Measurements from ENCODE around the gene SEC24C. TPM values are rescaled to one million over a fixed set of nuclear protein-coding genes. Genes with fewer than 3 reads are reported as not detected.

The SEC24C gene
- polyA plus RNA-seq, 1 experiment = 86.9 TPM

GRCh38 chr10:73814896-73815718 lies 70.9 kb downstream of the SEC24C start:
- no peaks in the 10 kb centered on the region for H3K27me3 ChIP-seq (ENCODE audit: control insufficient read depth, insufficient read depth, low read length)
- POLR2A ChIA-PET = no interaction called here
- no peak overlapping the region for H3K4me3 ChIP-seq (ENCODE audit: low read depth, low read length)
- no peak for TF ChIP-seq CTCF (IDR thresholded peaks at IDR 0.05; ENCODE audit: low read depth, low read length)
- DNase-seq (ENCODE audit: low read depth, low spot score) = no peak
- H3K9me3 ChIP-seq (ENCODE audit: control insufficient read depth, insufficient read depth, low read length) = no peaks in the 10 kb centered on the region; the same call in 1 of the 2 replicates
- CTCF ChIA-PET = interaction anchor here (1.2 kb wide), 3 partner anchors 65 to 125 kb away, joined by 3 to 4 read pairs (median 4); no protein-coding TSS in a partner anchor
- H3K27ac ChIP-seq (ENCODE audit: low read depth, low read length) = peak overlapping the region; percentile 65

GRCh38 chr10:73815719-73816030 lies 71.5 kb downstream of the SEC24C start:
- Histone ChIP-seq H3K27ac (ENCODE audit: low read depth, low read length) (peak overlapping the region; percentile 65), H3K4me3 (ENCODE audit: low read depth, low read length) (no peak overlapping the region), H3K9me3 (ENCODE audit: control insufficient read depth, insufficient read depth, low read length) (no peaks in the 10 kb centered on the region; the same call in 1 of the 2 replicates), H3K27me3 (ENCODE audit: control insufficient read depth, insufficient read depth, low read length) (no peaks in the 10 kb centered on the region)
- ChIA-PET POLR2A (no interaction called here), CTCF (interaction anchor here (1.2 kb wide), 3 partner anchors 64 to 124 kb away, joined by 3 to 4 read pairs (median 4); no protein-coding TSS in a partner anchor)
- TF ChIP-seq CTCF (IDR thresholded peaks at IDR 0.05; ENCODE audit: low read depth, low read length) = no peak
- no peak for DNase-seq (ENCODE audit: low read depth, low spot score)

- TF ChIP-seq CTCF (IDR thresholded peaks at IDR 0.05; ENCODE audit: low read depth, low read length) = no peak
- no peak for DNase-seq (ENCODE audit: low read depth, low spot score)
- H3K9me3 ChIP-seq (ENCODE audit: control insufficient read depth, insufficient read depth, low read length) = no peaks in the 10 kb centered on the region; the same call in 1 of the 2 replicates
- H3K4me3 ChIP-seq (ENCODE audit: low read depth, low read length) = no peak overlapping the region
- H3K27me3 ChIP-seq (ENCODE audit: control insufficient read depth, insufficient read depth, low read length) = no peaks in the 10 kb centered on the region
- ChIA-PET POLR2A (interaction anchor here (0.5 to 1.1 kb wide), 2 partner anchors 44 to 227 kb away, joined by 4 to 5 read pairs; no protein-coding TSS in a partner anchor), CTCF (no interaction called here)
- H3K27ac ChIP-seq (ENCODE audit: low read depth, low read length) = peak overlapping the region; percentile 31
Measured at GRCh38 chr10:73816917-73817729, 73.0 kb downstream of the SEC24C start.

- Histone ChIP-seq H3K9me3 (ENCODE audit: control insufficient read depth, insufficient read depth, low read length) (no peaks in the 10 kb centered on the region; the same call in 1 of the 2 replicates), H3K4me3 (ENCODE audit: low read depth, low read length) (no peak overlapping the region), H3K27me3 (ENCODE audit: control insufficient read depth, insufficient read depth, low read length) (no peaks in the 10 kb centered on the region), H3K27ac (ENCODE audit: low read depth, low read length) (no peak overlapping the region)
- no peak for TF ChIP-seq CTCF (IDR thresholded peaks at IDR 0.05; ENCODE audit: low read depth, low read length)
- DNase-seq (ENCODE audit: low read depth, low spot score) = no peak
- CTCF ChIA-PET = no interaction called here
- POLR2A ChIA-PET = interaction anchor here (0.5 kb wide), 1 partner anchor 226 kb away, joined by 5 read pairs; no protein-coding TSS in a partner anchor
Measured at GRCh38 chr10:73817826-73818225, 73.7 kb downstream of the SEC24C start.
